ENCODE results near the gene NOS1AP.

GRCh38 chr1:162222014-162222413 lies 152.5 kb downstream of the NOS1AP start:
- TF ChIP-seq CTCF (IDR thresholded peaks at IDR 0.05) (no peak), POLR2A (IDR thresholded peaks at IDR 0.05) (no peak), EP300 (IDR thresholded peaks at IDR 0.05) (no peak)

Data from ovary (tissue), 3 donors.